Activated CD8-positive, alpha-beta T cell treated with anti-CD3 and anti-CD28 coated beads for 36 hours (primary cell): ENCODE results near the gene ZC3H14. TPM values are rescaled to one million over a fixed set of nuclear protein-coding genes. Genes with fewer than 3 reads are reported as not detected.

Experiments used
- ATAC-seq: fragments of 200-7000 bp; cut with Tn5 transposase; one replicate; pipeline ENCODE4 v1.10.0; 2021; ENCODE audit warnings: mild to moderate bottlenecking, moderate library complexity
- CTCF ChIA-PET: fragments of 350-600 bp; sonication (Branson Sonifier 250); formaldehyde crosslinking; loops from one replicate; lab custom pipeline; 2021; ENCODE audit warnings: antibody characterized with exemption; lab: Charles Lee
- POLR2A ChIA-PET: fragments of 350-600 bp; sonication (Branson Sonifier 250); formaldehyde crosslinking; loops from one replicate; lab custom pipeline; 2021; ENCODE audit warnings: antibody characterized with exemption; lab: Charles Lee
- DNase-seq: peaks from one replicate; pipeline ENCODE4 v3.0.0-alpha.2; 2020
- H3K27ac Mint-ChIP-seq: one replicate; pipeline ENCODE4 v1.8.0; 2021; ENCODE audit warnings: mild to moderate bottlenecking, mixed read lengths
- H3K27me3 Mint-ChIP-seq: one replicate; pipeline ENCODE4 v1.8.0; 2021; ENCODE audit warnings: mixed read lengths
- H3K36me3 Mint-ChIP-seq: one replicate; pipeline ENCODE4 v1.8.0; 2021; ENCODE audit warnings: low read depth, mixed read lengths
- H3K4me1 Mint-ChIP-seq: one replicate; pipeline ENCODE4 v1.8.0; 2021; ENCODE audit warnings: low read depth, mixed read lengths
- H3K4me3 Mint-ChIP-seq: one replicate; pipeline ENCODE4 v1.8.0; 2021; ENCODE audit warnings: mild to moderate bottlenecking, moderate library complexity, mixed read lengths
- H3K9me3 Mint-ChIP-seq: one replicate; pipeline ENCODE4 v1.8.0; 2021; ENCODE audit warnings: mixed read lengths
- CTCF ChIP-seq: fragments of 200-600 bp; IDR thresholded peaks from one replicate; pipeline ENCODE4 v1.8.0; 2022; ENCODE audit warnings: antibody characterized with exemption, mild to moderate bottlenecking
- intact Hi-C: fragments of 100-400 bp; cut with micrococcal nuclease; formaldehyde crosslinking; loops from one replicate; pipeline ENCODE4 v1.10.0; 2022
- total RNA-seq, 2 experiments: library from RNA; stranded (reverse); gene quantifications; one replicate each; pipeline ENCODE4 v1.2.3, GENCODE V29; 2021

The ZC3H14 gene
- total RNA-seq, 2 experiments from 2014 or later: 43.9 to 50.3 TPM

DNA sequence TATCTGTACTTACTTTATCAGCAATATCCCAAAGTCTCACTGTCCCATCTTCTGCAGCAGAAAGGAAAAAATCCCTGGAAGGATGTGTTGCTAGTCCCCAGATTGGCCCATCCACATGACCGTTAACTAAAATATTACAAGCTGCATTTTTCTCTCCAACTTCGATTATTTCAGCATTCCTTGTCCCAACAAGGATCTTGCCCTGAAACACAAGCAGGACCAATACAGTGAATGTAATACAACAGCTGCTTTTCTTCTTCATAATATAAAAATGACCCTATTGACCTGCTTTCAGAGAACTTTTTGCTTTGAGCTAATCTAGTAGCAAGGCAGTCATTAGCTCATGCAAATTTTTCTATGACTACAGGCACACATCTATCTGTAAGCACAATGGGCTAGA is 58.3 kb downstream of the ZC3H14 start:
- Mint-ChIP-seq H3K27me3 (no peaks in the 10 kb centered on the region), H3K9me3 (no peaks in the 10 kb centered on the region), H3K4me3 (no peak overlapping the region), H3K27ac (no peak overlapping the region), H3K36me3 (peaks cover 3% of the 10 kb centered on the region), H3K4me1 (no peaks in the 10 kb centered on the region)
- ChIA-PET CTCF (no interaction called here), POLR2A (no interaction called here)
- DNase-seq (no peak), ATAC-seq (no peak)
- no peak for TF ChIP-seq CTCF
- intact Hi-C loops: no loop called here

DNA sequence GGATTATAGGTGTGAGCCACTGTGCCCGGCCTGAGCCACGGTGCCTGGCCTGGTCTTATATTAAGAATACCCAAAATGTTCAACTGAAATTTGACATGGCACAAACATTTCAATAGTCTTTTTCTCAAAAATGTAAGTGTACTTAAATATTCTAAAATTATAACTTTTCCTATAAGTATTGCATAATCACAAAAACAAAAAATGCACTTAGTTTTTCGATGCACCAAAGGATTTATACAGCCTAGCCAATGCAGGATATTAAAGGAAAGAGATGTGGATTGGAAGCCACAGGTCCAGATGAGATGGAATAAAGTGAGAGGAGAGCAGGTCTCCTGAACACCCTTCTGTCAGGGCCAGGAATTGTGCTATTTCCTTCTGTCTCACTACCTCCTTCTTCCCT is 62.8 kb downstream of the ZC3H14 start:
- DNase-seq: no peak
- intact Hi-C loops: no loop called here
- POLR2A ChIA-PET: no interaction called here
- no peaks in the 10 kb centered on the region for H3K27me3 Mint-ChIP-seq
- no peak for TF ChIP-seq CTCF
- no peaks in the 10 kb centered on the region for H3K9me3 Mint-ChIP-seq
- H3K4me3 Mint-ChIP-seq: no peak overlapping the region
- H3K36me3 Mint-ChIP-seq: no peaks in the 10 kb centered on the region
- CTCF ChIA-PET: no interaction called here
- no peak overlapping the region for H3K27ac Mint-ChIP-seq
- ATAC-seq: no peak
- no peaks in the 10 kb centered on the region for H3K4me1 Mint-ChIP-seq

- intact Hi-C loops: no loop called here
- Mint-ChIP-seq H3K36me3 (no peaks in the 10 kb centered on the region), H3K9me3 (no peaks in the 10 kb centered on the region), H3K27me3 (no peaks in the 10 kb centered on the region), H3K27ac (no peak overlapping the region), H3K4me3 (no peak overlapping the region), H3K4me1 (no peaks in the 10 kb centered on the region)
- POLR2A ChIA-PET: no interaction called here
- ATAC-seq (no peak), DNase-seq (no peak)
- CTCF ChIA-PET: no interaction called here
- no peak for TF ChIP-seq CTCF
These were observed 65.2 kb downstream of the ZC3H14 start for GRCh38 chr14:88628033-88628432.

GRCh38 chr14:88628462-88628861 is 65.6 kb downstream of the ZC3H14 start:
- intact Hi-C loops: no loop called here
- Mint-ChIP-seq H3K4me1 (no peaks in the 10 kb centered on the region), H3K27ac (no peak overlapping the region), H3K9me3 (no peaks in the 10 kb centered on the region), H3K36me3 (no peaks in the 10 kb centered on the region), H3K27me3 (no peaks in the 10 kb centered on the region), H3K4me3 (no peak overlapping the region)
- CTCF ChIA-PET: no interaction called here
- DNase-seq (no peak), ATAC-seq (no peak)
- POLR2A ChIA-PET: no interaction called here
- TF ChIP-seq CTCF: no peak

DNA sequence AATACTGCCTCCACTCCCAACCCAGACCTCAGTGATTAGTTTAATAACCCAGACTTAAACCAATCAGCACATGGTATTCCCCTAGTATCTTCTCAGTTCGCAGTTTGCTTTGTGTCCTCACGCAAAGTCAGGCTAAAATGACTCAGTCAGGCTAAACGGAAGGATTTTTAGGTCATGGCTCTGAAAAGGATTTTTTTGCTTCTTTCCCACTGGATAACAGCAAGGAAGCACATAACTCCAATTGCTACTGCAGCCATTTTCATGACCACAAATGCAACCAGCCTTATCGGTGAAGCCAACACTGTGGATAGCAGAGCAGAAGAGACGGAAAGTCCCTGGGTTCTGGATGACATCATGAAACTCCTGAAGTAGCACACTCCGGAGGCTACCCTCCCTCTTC is 67.7 kb downstream of the ZC3H14 start:
- ATAC-seq (no peak), DNase-seq (no peak)
- Mint-ChIP-seq H3K4me3 (no peak overlapping the region), H3K36me3 (peaks cover 2% of the 10 kb centered on the region), H3K9me3 (no peaks in the 10 kb centered on the region), H3K27me3 (no peaks in the 10 kb centered on the region), H3K4me1 (no peaks in the 10 kb centered on the region), H3K27ac (no peak overlapping the region)
- TF ChIP-seq CTCF: no peak
- intact Hi-C loops: no loop called here
- POLR2A ChIA-PET: no interaction called here
- CTCF ChIA-PET: interaction anchor here (0.6 kb wide), 1 partner anchor 38 kb away, joined by 3 read pairs; no protein-coding TSS in a partner anchor
